ENCODE data around the gene SETD2.
A peak's percentile ranks its signal among the peaks of the same experiment; 100 is the strongest.

SETD2 gene

GRCh38 chr3:46987743-46988401, 176.0 kb downstream of the SETD2 start:
- Histone ChIP-seq H3K9me3 (no peaks in the 10 kb centered on the region), H3K27ac (no peak overlapping the region), H3K27me3 (no peaks in the 10 kb centered on the region), H3K4me1 (peaks cover 0 to 5% (median 0%) of the 10 kb centered on the region in 4 donors), H3K36me3 (peaks cover 0 to 44% (median 0%) of the 10 kb centered on the region in 3 donors), H3K4me3 (no peak overlapping the region)
- intact Hi-C loops (cut with DNase I; ENCODE audit: low total_unique reads) = no loop called here
- no peak for TF ChIP-seq CTCF (IDR thresholded peaks at IDR 0.05)
- DNase-seq = peak in 1 of 2 donors; percentile 48

GRCh38 chr3:46987319-46987742, 176.6 kb downstream of the SETD2 start:
- Histone ChIP-seq H3K4me3 (no peak overlapping the region), H3K4me1 (peaks cover 0 to 10% (median 0%) of the 10 kb centered on the region in 4 donors), H3K27me3 (no peaks in the 10 kb centered on the region), H3K9me3 (no peaks in the 10 kb centered on the region), H3K27ac (no peak overlapping the region), H3K36me3 (peaks cover 0 to 39% (median 0%) of the 10 kb centered on the region in 3 donors)
- DNase-seq = no peak
- TF ChIP-seq CTCF (IDR thresholded peaks at IDR 0.05) = no peak
- intact Hi-C loops (cut with DNase I; ENCODE audit: low total_unique reads) = no loop called here

- H3K4me3 ChIP-seq = no peak overlapping the region
- peaks cover 0 to 34% (median 0%) of the 10 kb centered on the region in 3 donors for H3K36me3 ChIP-seq
- no peak overlapping the region for H3K27ac ChIP-seq
- no peak for TF ChIP-seq CTCF (IDR thresholded peaks at IDR 0.05)
- intact Hi-C loops (cut with DNase I; ENCODE audit: low total_unique reads) = no loop called here
- DNase-seq = no peak
- peaks cover 0 to 14% (median 0%) of the 10 kb centered on the region in 4 donors for H3K4me1 ChIP-seq
- H3K27me3 ChIP-seq = no peaks in the 10 kb centered on the region
- no peaks in the 10 kb centered on the region for H3K9me3 ChIP-seq
Measured at GRCh38 chr3:46986782-46987310, 177.1 kb downstream of the SETD2 start.

- Histone ChIP-seq H3K4me3 (no peak overlapping the region), H3K27me3 (no peaks in the 10 kb centered on the region), H3K27ac (no peak overlapping the region), H3K36me3 (peaks cover 0 to 27% (median 0%) of the 10 kb centered on the region in 3 donors), H3K4me1 (peaks cover 0 to 20% (median 0%) of the 10 kb centered on the region in 4 donors), H3K9me3 (no peaks in the 10 kb centered on the region)
- TF ChIP-seq CTCF (IDR thresholded peaks at IDR 0.05) = no peak
- intact Hi-C loops (cut with DNase I; ENCODE audit: low total_unique reads) = no loop called here
- DNase-seq = no peak
Measured at GRCh38 chr3:46986055-46986730, 177.7 kb downstream of the SETD2 start.

- Histone ChIP-seq H3K9me3 (no peaks in the 10 kb centered on the region), H3K36me3 (peaks cover 0 to 21% (median 0%) of the 10 kb centered on the region in 3 donors), H3K27ac (no peak overlapping the region), H3K4me3 (no peak overlapping the region), H3K4me1 (peaks cover 0 to 23% (median 2%) of the 10 kb centered on the region in 4 donors), H3K27me3 (no peaks in the 10 kb centered on the region)
- intact Hi-C loops (cut with DNase I; ENCODE audit: low total_unique reads) = no loop called here
- no peak for DNase-seq
- TF ChIP-seq CTCF (IDR thresholded peaks at IDR 0.05) = no peak
Measured at GRCh38 chr3:46985588-46985987, 178.3 kb downstream of the SETD2 start.
